Transverse colon (tissue), 3 donors: ENCODE results near the gene PPP4R3B.

Experiments
- EP300 ChIP-seq: sonication (generic); formaldehyde crosslinking; IDR thresholded peaks from one replicate; pipeline ENCODE4 v1.6.1; 2017; ENCODE audit warnings: antibody characterized with exemption, low read depth
- POLR2A ChIP-seq: fragments of 450-650 bp; IDR thresholded peaks from one replicate; pipeline ENCODE4 v1.6.1; 2016; ENCODE audit warnings: antibody characterized with exemption, mild to moderate bottlenecking, moderate library complexity
- TF ChIP-seq, protein P1 (sequence below), 5 experiments: fragments of 200-600 bp in 3 of 5; fragments of 450-650 bp in 2 of 5; sonication (generic) in 3 of 5; IDR thresholded peaks; 1 replicate in 2 of 5; 2 replicates in 3 of 5; pipeline ENCODE4 v1.5.1; 2016 to 2017; ENCODE audit warnings: antibody characterized with exemption in 5 of 5, inconsistent platforms in 3 of 5, mild to moderate bottlenecking in 2 of 5, moderate library complexity in 1 of 5

DNA sequence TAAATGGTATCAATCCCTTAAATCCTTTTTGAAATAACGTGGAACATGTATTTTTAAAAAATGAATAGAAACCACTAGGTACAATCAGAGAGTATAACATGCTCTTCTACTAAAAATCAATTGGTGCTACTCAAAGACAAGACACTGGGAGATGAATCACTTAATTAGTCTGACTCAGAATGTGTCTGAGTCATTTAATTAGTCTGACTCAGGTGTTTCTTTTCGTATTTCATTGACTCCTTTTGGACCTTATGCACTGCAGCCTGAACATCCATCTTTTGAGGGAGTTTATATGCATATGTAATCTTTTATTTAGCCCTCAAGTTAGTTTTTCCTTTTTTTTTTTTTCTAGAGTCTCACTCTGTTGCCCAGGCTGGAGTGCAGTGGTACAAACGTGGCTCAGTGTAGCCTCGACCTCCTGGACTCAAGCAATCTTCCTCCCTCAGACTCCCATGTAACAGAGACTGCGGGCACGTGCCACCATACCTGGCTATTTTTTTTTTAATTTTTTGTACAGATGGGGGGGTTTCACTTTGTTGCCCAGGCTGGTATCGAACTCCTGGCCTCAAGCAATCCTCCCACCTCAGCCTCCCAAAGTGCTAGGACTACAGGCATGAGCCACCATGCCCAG is 26.5 kb downstream of the PPP4R3B start:
- TF ChIP-seq POLR2A (no peak), EP300 (no peak)
- TF ChIP-seq, protein P1, sequence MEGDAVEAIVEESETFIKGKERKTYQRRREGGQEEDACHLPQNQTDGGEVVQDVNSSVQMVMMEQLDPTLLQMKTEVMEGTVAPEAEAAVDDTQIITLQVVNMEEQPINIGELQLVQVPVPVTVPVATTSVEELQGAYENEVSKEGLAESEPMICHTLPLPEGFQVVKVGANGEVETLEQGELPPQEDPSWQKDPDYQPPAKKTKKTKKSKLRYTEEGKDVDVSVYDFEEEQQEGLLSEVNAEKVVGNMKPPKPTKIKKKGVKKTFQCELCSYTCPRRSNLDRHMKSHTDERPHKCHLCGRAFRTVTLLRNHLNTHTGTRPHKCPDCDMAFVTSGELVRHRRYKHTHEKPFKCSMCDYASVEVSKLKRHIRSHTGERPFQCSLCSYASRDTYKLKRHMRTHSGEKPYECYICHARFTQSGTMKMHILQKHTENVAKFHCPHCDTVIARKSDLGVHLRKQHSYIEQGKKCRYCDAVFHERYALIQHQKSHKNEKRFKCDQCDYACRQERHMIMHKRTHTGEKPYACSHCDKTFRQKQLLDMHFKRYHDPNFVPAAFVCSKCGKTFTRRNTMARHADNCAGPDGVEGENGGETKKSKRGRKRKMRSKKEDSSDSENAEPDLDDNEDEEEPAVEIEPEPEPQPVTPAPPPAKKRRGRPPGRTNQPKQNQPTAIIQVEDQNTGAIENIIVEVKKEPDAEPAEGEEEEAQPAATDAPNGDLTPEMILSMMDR (IDR thresholded peaks at IDR 0.05), result no peak
